Endothelial cell of umbilical vein (primary cell): ENCODE data around the gene APRT. TPM values are rescaled to one million over a fixed set of nuclear protein-coding genes. Genes with fewer than 3 reads are reported as not detected.

Experiments used
- BruUV-seq: library from RNA; stranded (reverse); fragments of 400-500 nt; replicated peaks from 2 replicates; lab custom pipeline; 2021; lab: Mats Ljungman, UMichigan
- CTCF ChIA-PET: fragments of 300-600, 350-600 bp; sonication (Branson Sonifier 250); formaldehyde crosslinking; loops from one replicate; lab custom pipeline; 2021; ENCODE audit warnings: antibody characterized with exemption, inconsistent platforms; lab: Charles Lee
- POLR2A ChIA-PET: fragments of 300-600, 350-600 bp; sonication (Branson Sonifier 250); formaldehyde crosslinking; loops from one replicate; lab custom pipeline; 2021; ENCODE audit warnings: antibody characterized with exemption, inconsistent platforms; lab: Charles Lee
- DNase-seq: peaks from one replicate; pipeline ENCODE4 v3.0.0-alpha.2; 2011; ENCODE audit warnings: low read depth, low spot score
- FAIRE-seq: peaks from 2 replicates; lab custom pipeline; 2011; peaks lifted over from hg19 to GRCh38; lab: Jason Lieb, UNC
- H2AFZ ChIP-seq: 2 replicates; pipeline ENCODE4 v1.6.0; 2012; ENCODE audit warnings: low read depth, low read length, control low read depth, inconsistent platforms
- H3K27ac ChIP-seq: 2 replicates; pipeline ENCODE4 v1.5.1; 2011; ENCODE audit warnings: low read depth, mild to moderate bottlenecking, control low read depth, low read length, moderate library complexity; ENCODE audit not compliant: insufficient read depth
- H3K27me3 ChIP-seq, 2 experiments: 2 replicates each; pipeline versions ENCODE4 v1.6.0 to v1.6.1; 2011; ENCODE audit warnings: low read length in 2 of 2, mixed read lengths in 1 of 2; ENCODE audit not compliant: control insufficient read depth in 2 of 2, insufficient read depth in 2 of 2
- H3K36me3 ChIP-seq, 2 experiments: 2 replicates in 1 of 2; 3 replicates in 1 of 2; pipeline ENCODE4 v1.5.1; 2011; ENCODE audit warnings: low read length in 2 of 2, mild to moderate bottlenecking in 1 of 2, moderate library complexity in 1 of 2; ENCODE audit not compliant: control insufficient read depth in 2 of 2, insufficient read depth in 2 of 2; ENCODE audit errors: extremely low read depth in 1 of 2
- H3K4me1 ChIP-seq: 3 replicates; pipeline ENCODE4 v1.5.1; 2011; ENCODE audit warnings: mild to moderate bottlenecking, low read length; ENCODE audit not compliant: control insufficient read depth, insufficient read depth; ENCODE audit errors: extremely low read depth
- H3K4me2 ChIP-seq: 2 replicates; pipeline ENCODE4 v1.6.1; 2011; ENCODE audit warnings: low read length, control low read depth, mixed read lengths; ENCODE audit not compliant: insufficient read depth
- H3K4me3 ChIP-seq, 3 experiments: fragments of 200-600 bp in 1 of 3; sonication (generic), shearing (Covaris generic) in 1 of 3; replicated peaks in 1 of 3; 2 replicates each; pipeline ENCODE4 v1.5.1; 2011 to 2016; ENCODE audit warnings: control low read depth in 3 of 3, low read length in 3 of 3, mild to moderate bottlenecking in 2 of 3, inconsistent platforms in 1 of 3, low read depth in 1 of 3, moderate library complexity in 1 of 3; ENCODE audit not compliant: insufficient read depth in 1 of 3
- H3K79me2 ChIP-seq: 2 replicates; pipeline ENCODE4 v1.6.0; 2012; ENCODE audit warnings: low read length, inconsistent platforms; ENCODE audit not compliant: control insufficient read depth, insufficient read depth
- H3K9ac ChIP-seq: replicated peaks from 2 replicates; pipeline ENCODE3; 2011; ENCODE audit warnings: low read length, control low read depth; ENCODE audit not compliant: insufficient read depth; ENCODE audit errors: extremely low read depth
- H3K9me1 ChIP-seq: replicated peaks from 3 replicates; pipeline ENCODE4 v1.6.0; 2011; ENCODE audit warnings: mild to moderate bottlenecking, low read length; ENCODE audit not compliant: control insufficient read depth, insufficient read depth; ENCODE audit errors: extremely low read depth
- H3K9me3 ChIP-seq: replicated peaks from 2 replicates; pipeline ENCODE4 v1.5.1; 2012; ENCODE audit warnings: low read length, inconsistent platforms; ENCODE audit not compliant: control insufficient read depth, insufficient read depth
- H4K20me1 ChIP-seq: replicated peaks from 2 replicates; pipeline ENCODE3; 2011; ENCODE audit warnings: mild to moderate bottlenecking, low read length; ENCODE audit not compliant: control insufficient read depth, insufficient read depth; ENCODE audit errors: extremely low read depth
- CTCF ChIP-seq, 2 donors: IDR thresholded peaks; 1 replicate in 1 of 2; 2 replicates in 1 of 2; pipeline ENCODE4 v1.5.1; 2011; ENCODE audit warnings: low read length in 2 of 2, mild to moderate bottlenecking in 2 of 2, moderate library complexity in 2 of 2, control low read depth in 1 of 2, inconsistent platforms in 1 of 2, low read depth in 1 of 2; ENCODE audit not compliant: insufficient read depth in 1 of 2; ENCODE audit errors: extremely low read depth in 1 of 2
- EZH2 ChIP-seq: IDR thresholded peaks from 2 replicates; pipeline ENCODE4 v1.6.1; 2012; ENCODE audit warnings: borderline replicate concordance, low read depth, mild to moderate bottlenecking, moderate library complexity, low read length, inconsistent platforms; ENCODE audit not compliant: severe bottlenecking
- JUN ChIP-seq: IDR thresholded peaks from 2 replicates; pipeline ENCODE4 v1.6.1; 2011; ENCODE audit warnings: borderline replicate concordance, low read depth; ENCODE audit not compliant: insufficient read length, insufficient read depth
- MAX ChIP-seq: IDR thresholded peaks from 2 replicates; pipeline ENCODE4 v1.6.1; 2011; ENCODE audit not compliant: insufficient read depth, insufficient read length
- POLR2AphosphoS5 ChIP-seq: IDR thresholded peaks from 2 replicates; pipeline ENCODE4 v1.6.1; 2012; ENCODE audit warnings: low read depth, mild to moderate bottlenecking, control low read depth, low read length, moderate library complexity; ENCODE audit not compliant: insufficient read depth
- dilution Hi-C: fragments of 300-500 bp; cut with MboI; formaldehyde crosslinking; loops from one replicate; pipeline ENCODE4 v1.15.0; 2019; ENCODE audit warnings: low sequenced_read_pairs; ENCODE audit not compliant: extremely low pct_ligation_motif_present
- intact Hi-C: fragments of 100-400 bp; cut with micrococcal nuclease; formaldehyde crosslinking; loops from one replicate; pipeline ENCODE4 v1.10.0; 2022
- polyA plus RNA-seq, 4 experiments: library from polyadenylated mRNA; depleted of rRNA in 3 of 4; stranded (reverse) in 3 of 4; unstranded in 1 of 4; fragments of >200 nt; gene quantifications; 2 replicates each; pipeline versions ENCODE4 v1.2.1 to v1.2.3, GENCODE V29; 2011 to 2012; ENCODE audit warnings: missing spikeins in 1 of 4
- total RNA-seq: library from RNA; stranded (reverse); gene quantifications from 2 replicates; pipeline ENCODE4 v1.2.3, GENCODE V29; 2021

Gene APRT
- total and polyA plus RNA-seq, 2 donors (not counting 3 experiments of a cell fraction or from before 2014, with no cell fraction given): 143 to 152 TPM

GRCh38 chr16:88792668-88793250, 19.0 kb downstream of the APRT start:
- H3K36me3 ChIP-seq: no peaks in the 10 kb centered on the region
- no TSS peak for BruUV-seq
- no peak for FAIRE-seq
- no peak for TF ChIP-seq JUN
- no peak for TF ChIP-seq POLR2AphosphoS5
- TF ChIP-seq MAX: no peak
- no peak for TF ChIP-seq CTCF (IDR thresholded peaks at IDR 0.05; ENCODE audit: extremely low read depth in 1 of 2, insufficient read depth in 1 of 2, low read depth in 1 of 2, low read length in 2 of 2)
- TF ChIP-seq EZH2: no peak
- H3K4me2 ChIP-seq: no peak overlapping the region
- intact Hi-C loops: no loop called here
- H3K9ac ChIP-seq: no peak overlapping the region
- H3K9me3 ChIP-seq: no peaks in the 10 kb centered on the region
- H3K27ac ChIP-seq: no peak overlapping the region
- ChIA-PET CTCF (interaction anchor here (0.7 to 3.4 kb wide), 5 partner anchors 9 to 55 kb away, joined by 3 to 23 read pairs (median 3); no protein-coding TSS in a partner anchor), POLR2A (no interaction called here)
- no peaks in the 10 kb centered on the region for H3K4me1 ChIP-seq
- H3K9me1 ChIP-seq: no peaks in the 10 kb centered on the region
- no peaks in the 10 kb centered on the region for H3K79me2 ChIP-seq
- dilution Hi-C loops: no loop called here
- DNase-seq: no peak
- no peak overlapping the region for H2AFZ ChIP-seq
- peaks cover 0 to 4% of the 10 kb centered on the region in 2 experiments for H3K27me3 ChIP-seq
- no peak overlapping the region for H3K4me3 ChIP-seq
- H4K20me1 ChIP-seq: no peaks in the 10 kb centered on the region
